GM04504 (cell line): ENCODE measurements around the gene NEGR1.

Experiments used
- DNase-seq: peaks from one replicate; pipeline ENCODE4 v3.0.0-alpha.2; 2012; ENCODE audit warnings: low read depth

NEGR1 gene

DNA sequence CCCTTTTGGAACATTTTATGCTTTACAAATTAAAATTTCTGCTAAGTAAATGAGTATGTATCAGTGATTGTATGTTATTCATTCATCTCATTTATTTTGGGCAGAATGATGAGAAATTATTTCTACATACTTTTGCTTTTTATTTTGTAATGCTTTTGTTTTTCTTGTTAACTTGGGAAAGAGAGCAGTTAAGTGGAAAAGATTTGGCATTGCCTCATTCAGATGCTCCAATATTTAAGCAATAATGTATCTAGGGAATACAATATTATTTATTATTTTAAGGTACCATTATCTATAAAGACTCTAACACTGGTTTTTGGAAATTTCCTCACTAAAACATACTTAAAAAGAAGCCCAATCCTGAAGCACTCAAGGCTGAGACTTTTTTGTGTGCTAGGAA is 431.8 kb downstream of the NEGR1 start:
- no peak for DNase-seq

DNA sequence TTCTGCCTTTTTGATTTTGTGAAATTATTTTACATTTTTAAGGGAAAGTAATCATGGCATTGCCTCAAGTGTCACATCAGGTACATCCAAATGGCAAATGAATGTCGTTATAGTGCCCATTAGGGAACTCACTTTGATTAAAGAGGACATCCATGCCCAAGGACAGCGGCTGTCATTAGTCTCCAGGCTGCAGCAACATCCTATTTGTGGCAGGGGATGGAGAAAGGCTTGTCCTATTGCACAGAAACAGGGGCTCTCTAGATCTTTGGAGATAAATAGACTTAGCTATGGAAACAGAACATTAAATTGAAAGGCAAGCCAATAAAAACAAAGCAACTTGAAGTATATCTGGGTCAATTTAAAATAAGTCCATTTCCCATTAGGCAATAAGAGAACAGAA is 439.3 kb downstream of the NEGR1 start:
- no peak for DNase-seq

DNA sequence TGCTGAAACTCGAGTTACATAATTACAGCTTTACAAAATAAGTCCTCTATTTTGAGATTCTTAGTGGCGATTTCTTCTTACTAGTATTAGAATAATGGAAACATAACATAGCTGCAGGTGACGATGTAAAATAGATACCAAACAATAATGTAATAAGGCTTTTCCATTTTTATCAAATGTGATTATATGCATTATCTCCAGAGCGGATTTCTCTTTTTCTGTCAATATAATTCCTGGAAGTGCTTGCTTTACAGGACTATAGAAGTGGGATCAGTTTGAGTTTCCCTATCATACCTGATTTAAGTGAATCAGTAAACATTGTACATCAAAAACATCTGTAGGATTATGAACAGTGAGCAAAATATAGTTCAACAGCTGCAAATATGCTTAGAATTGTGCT is 442.5 kb downstream of the NEGR1 start:
- DNase-seq = no peak

DNA sequence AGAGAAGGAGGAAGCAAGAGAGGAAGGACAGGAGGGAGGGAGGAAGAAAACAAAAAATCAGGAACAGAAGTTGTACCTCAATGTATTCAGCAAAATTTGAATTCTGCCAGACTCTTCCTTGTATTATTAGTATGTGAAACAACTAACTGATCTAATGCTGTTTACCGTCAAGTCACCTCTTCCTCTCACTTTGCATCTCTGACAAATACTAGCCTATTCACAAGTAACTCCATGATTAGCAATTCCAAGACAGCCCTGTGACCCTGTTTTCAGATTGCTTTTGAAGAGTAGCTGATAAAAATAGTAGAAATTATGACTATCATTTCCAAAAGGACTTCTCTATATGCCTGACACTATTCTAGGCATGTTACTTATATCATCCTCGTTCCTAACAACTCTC is 445.4 kb downstream of the NEGR1 start:
- DNase-seq = no peak

DNA sequence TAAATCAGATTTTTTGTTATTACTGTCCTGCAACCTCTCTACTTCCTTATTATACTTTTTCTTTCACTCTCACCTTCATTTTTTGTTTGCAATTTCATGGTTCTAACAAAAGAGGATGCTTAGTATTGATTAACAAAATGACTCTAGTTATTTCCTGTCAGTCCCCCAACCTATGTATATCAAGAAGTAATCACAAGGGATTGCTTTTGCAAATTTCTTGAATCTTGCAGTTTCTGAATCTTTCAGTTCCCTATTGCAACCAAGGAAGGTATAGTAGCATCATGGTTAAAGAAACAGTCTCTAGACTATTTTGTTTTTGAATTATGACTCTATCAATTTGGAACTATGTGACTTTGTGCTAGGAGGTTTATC is 446.9 kb downstream of the NEGR1 start:
- no peak for DNase-seq

DNA sequence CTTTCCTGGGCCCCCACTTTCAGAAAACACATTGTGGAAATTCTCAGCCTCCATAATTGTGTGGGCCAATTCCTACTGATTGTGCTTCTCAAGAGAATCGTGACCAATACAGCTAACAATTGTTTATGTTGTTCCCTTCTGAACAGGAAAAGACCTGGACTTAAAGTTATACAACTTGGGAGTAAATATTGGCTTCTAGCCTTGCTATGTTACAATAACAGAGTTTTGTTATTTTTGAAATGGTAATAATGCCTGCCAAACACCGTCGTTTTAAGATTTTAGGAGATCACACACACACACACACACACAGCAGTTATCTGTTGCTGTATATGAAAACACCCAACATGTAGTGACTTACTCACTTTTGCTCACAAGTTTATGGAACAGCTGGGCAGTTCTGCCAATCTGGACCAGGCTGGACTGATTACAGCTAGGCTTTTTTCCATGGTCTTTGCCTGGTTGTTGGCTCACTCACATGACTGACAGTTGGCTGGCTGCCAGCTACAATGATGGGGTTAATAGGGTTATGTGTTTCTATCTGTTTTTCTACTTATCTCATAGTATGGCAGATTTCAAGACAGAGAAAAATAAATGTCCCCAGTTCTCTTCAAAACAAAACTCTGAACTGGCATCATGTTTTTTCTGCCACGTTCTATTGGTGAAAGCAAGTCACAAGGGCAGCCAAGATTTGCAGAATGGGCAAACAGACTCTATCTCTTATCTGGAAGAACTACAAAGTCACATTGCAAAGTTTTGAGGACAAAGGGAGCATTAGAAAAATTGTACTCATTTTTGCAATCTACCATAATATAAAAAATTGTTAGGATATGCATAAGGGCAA is 447.5 kb downstream of the NEGR1 start:
- no peak for DNase-seq

DNA sequence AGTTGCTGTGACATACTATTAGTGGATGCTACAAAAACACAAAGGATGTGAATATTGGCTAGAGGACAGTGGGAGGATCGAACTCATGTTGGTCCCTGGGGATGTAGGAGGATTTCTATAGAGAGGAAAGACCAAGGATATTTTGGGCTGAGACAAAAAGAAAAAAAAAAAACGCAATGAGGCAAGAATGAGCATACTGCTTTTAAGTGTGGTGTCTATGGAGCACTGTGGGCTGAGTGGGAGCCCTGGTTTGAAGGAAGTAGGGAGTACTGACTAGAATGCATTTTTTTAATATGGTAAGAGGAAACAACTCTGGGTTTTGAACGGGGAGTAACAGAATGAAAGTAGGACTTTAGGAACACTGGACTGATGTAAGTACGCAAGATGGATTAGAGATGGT is 450.7 kb downstream of the NEGR1 start:
- no peak for DNase-seq

DNA sequence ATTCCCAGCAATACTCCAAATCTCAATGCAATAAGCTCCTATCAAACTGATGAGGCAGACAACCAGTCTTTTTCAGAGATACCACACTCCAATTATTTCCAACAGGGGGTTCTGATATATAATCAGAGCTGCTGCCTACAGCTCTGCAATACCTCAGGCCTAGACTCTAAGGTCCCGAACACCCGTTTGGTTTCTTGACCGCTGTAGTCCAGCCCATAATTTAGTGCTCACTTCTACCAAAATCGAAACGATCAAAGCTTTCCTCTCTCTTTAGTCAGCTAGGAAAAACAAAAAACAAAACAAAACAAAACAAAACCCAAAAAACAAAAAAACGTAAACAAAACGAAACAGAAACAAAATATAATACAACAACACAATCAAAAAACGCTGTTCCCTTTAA is 453.0 kb downstream of the NEGR1 start:
- DNase-seq = no peak

DNA sequence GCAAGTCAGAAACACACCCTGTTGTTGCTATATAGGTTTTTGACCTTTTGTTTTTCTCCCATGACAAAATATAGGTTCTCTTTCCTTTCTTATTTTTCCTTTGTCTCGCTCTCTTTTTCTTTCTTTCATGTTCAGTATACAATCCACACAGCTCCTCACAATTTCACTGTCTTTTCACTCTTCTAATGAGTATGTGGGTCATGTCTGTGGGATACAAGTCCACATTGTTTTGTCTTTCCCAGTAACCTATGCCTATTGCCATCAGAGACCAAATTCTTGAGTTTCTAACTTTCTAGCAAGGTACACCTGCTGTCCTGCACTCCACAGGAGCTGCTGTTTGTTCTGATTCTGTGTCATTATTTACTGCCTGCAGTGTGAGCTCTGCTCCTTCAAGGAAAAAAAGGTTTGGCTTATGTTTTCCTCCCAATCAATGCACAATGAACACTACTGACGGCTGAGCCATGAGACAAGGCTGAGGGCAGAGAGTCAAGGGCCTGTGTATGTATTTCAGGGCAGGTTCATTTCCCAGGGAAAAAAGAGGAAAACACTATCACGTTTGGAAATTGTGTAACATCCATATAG is 453.8 kb downstream of the NEGR1 start:
- no peak for DNase-seq

DNA sequence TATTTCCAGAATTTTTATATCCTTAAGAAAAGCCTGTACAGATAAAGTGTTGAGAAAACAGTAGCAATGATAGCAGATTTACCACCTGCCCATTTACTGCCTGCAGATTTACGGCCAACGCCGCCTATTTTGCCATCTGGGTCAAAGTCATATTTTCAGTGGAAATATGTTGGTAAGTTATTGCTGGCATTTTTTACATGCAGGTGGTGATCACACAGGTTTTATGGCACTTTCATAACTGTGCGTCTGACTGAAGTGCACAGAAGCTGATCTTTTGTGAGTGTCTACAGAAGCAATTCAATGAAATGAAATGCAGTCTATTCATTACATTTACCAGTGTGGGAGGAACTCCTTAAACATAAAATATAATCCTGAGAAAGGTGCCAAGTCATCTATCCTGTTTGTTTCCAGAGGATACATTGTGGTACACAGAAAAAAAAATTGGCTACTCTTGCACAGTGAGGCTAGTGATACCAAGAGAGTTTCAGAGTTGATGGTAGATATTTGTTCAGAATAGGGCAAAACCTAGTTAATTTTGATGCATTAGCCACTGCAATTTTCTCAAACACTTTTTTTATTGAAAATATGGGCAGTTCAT is 458.5 kb downstream of the NEGR1 start:
- no peak for DNase-seq

DNA sequence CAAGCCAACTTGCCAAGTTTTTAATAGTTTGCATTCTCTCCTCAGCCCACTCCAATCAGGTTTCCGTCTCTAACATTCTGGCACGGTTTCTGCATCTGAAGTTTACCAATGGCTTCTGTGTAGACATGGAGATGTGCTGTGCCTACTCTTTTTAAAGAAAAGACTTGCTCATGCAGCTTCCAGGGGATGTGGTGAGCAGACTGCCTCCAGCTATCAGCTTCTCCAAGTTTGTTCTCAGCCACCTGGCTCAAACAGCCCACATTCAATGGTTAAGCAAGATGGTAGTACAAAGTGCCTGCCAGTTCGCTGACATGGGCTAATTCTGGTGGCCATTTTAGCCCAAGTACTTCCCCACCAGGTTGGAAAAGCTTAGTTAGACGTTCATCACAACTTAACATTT is 465.3 kb downstream of the NEGR1 start:
- no peak for DNase-seq

DNA sequence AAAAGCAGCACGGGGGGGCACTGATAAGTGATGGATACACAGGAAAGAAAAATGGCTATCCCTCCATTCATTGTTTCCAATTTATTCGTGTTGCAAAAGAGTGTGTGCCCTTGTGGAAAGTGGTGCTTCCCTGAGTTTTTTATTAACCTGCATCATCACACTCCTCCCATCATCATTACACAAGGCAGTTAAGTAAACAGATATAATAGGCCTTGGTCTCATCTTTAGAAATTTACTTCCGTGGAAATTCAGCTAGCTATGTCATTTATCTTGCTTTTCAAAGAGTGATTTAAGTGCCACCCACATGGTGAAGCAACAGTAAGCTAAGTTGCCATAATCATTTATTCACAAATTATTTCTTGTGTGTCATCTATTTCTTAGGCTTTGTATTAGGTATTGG is 473.3 kb downstream of the NEGR1 start:
- no peak for DNase-seq

DNA sequence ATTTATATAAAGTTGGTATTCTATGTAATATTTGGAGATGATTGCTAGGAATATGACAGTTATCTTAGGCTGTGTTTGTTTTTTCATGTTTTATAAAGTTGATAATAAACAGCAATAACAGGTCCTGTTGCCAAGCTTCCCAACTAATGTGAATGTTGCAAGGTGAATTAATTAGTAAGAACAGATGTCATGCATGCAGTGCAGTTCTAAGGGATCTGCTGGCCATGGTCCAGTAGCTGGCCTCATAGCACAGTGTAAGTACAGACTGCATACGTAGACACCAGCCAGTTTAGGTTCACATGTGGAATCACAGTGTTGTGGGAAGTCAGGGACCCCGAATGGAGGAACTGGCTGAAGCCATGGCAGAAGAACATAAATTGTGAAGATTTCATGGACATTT is 478.2 kb downstream of the NEGR1 start:
- DNase-seq = no peak

DNA sequence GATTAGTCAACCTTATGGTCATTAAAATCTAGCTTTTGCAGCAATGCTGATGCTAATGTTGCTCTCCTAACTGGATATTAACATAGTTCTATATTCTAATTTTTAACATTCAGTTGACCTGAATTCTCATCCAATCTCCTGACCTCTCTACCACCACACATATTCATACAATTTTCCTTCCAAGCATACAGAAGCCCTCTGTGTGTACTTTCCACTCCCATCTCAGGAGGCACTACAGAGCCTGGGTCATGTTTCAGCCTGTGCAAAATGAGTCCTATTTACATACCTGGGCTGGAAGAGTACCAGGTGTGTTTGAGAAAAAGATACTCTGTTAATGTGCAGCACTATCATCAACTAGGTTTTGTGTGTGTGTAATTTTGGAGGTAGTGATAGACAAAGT is 486.3 kb downstream of the NEGR1 start:
- DNase-seq = no peak

DNA sequence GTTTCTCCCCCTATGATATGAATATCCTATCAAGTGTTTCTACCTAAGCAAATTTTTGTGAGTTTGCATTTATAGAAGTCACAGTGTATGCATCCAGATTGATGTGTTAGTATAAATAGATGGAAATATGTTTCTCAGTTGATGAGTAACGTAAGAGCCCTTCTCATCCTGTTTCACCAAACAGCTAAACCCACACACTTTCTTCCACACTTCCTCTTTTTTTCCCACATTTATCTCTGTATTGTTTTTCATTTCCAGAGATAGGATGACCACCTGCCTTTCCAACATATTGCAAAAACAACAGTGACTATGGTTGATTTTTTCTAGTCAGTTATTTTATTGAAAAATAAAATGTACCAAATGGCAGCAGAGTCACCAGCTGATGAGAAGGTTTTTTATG is 490.1 kb downstream of the NEGR1 start:
- DNase-seq = no peak

DNA sequence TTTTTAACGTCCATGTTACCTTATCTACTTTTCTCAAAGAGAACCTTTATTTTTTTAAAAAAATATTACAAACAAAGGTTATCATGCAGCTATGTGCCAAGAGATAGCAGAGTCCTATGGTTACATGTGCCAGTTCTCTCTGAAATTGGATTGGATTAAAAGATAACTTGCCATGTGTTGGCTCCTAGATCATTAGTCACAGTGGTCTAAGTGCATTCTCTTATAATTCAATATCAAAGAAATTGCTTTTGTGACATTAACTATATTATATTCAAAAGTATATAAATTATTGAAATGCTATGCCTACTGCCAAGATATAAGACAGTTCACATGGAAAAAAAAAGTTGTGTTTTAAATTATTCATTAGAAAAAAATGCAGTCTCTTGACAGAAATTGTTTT is 494.2 kb downstream of the NEGR1 start:
- DNase-seq = no peak

DNA sequence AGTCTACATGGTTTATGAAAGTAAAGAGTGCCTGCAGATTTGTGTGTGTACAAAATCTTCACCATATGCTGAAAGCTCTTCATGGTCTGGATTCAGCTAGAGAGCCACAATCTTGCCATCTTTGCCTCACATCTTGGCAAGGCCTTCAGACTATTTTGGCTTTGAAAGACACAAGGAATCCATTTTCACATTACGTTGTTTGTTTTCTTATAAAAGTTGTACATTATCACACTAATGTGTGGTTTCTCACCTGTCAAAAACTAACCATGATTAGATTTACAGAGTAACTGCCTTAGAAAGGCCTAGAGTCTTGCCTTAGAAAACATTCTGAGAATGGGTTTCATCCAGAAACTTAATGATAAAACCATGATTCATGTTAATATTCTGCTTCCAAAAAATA is 494.6 kb downstream of the NEGR1 start:
- no peak for DNase-seq

DNA sequence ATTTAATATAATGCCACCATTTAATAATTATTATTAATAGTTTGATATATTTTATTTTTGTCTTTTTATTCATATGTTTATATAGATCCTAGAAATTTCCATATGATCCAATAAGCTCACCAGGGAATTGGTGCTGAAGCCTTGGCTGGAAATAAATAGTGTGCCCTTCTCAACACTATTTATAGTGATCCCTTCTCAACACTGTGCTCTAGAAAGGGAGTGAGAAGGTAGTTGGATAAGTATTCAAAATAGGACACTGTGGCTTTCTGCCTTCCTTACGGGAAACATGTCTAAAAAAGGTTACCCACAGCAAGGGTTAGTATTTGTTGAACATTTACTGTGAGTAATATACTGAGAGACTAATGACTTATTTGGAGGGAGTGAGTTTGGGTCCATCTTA is 496.1 kb downstream of the NEGR1 start:
- no peak for DNase-seq

DNA sequence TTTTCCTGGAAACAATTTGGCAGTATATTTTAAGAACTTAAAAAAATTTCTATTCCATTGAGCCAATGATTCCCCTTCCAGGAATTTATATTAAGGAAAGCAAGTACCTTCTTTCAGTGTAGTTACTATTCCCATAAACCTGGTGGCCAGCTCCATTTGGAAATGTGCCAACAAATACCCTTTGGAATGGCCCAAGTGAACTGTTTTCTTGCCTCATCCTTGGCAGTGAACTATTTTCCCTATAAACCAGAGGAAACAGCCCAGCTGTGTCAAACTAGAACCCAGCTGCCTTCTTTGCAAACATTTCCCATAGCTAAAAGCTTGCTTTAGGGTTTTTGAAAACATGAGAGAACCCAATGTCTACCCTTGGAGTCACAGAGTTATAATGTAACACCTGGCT is 496.9 kb downstream of the NEGR1 start:
- no peak for DNase-seq

DNA sequence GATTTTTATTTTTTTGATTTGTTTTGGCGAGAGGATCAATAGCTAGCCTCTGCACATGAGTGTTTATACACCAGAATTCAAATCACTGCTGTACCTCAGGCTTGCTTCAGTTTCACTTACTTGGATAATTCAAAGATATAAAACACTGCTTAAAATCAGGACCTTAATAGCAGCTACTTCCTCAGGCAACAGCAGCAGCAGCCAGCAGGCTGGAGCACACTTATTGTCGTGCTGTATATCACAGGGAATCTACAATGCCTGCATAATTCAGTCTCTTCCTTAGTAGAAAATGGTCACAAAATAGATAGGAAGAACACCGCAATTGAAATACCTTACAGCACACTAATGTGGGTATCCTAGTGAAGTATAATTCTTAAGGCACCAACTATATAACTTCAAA is 497.3 kb downstream of the NEGR1 start:
- DNase-seq = no peak

DNA sequence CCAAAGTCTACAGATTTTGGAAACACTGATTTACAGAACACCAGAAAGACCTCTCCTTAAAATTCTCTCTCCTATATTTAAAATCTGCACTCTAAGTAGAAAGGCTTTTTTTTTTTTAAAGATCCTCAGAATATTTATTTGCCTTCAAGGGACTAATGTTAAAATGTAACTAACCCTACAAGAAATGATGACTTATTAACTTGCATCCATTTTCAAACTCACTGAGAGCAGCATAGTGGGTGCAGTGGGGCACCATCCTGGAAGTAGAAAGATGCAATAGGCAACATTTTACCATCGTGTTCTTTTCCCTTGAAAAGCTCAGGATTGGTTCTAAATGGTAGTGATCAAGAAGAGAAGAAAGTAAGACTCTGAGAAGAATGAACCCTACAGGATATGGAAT is 498.1 kb downstream of the NEGR1 start:
- no peak for DNase-seq

DNA sequence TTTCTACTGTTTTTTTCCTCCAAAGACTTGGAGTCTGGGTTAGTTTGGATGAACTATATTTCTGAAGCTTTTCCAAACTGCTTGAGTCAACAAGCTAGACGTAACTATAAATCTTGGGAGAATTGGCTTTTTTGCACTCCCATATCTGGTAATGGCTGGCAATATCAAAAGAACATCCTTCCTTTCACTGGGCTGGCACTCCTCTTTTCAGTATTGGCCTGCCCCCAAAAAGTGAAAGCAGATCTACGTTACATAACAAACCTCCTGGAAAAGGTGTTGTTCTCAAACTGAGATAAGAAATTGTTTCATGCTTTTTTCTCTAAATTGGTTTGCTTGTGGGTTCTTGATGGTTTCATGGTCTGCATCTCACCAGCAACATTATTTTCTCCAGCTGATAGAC is 499.3 kb downstream of the NEGR1 start:
- DNase-seq = no peak

DNA sequence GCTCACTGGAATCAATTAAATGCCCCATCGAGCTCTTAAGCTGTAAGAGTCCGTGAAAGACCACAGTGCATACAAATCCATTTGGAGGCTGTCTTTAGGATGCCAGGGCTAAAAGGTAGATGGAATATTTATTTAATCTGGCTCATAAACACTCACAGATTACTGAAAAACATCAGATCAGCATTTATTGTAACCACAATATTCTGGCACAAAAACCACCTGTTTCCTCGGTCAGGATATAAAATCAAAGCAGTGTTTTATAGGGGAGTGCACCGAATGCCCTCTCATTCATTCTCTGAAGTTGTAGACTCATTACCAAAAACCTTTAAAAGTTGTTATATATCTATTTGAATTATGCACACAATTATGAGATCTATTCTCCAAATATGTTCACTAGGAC is 500.9 kb downstream of the NEGR1 start:
- DNase-seq = no peak

DNA sequence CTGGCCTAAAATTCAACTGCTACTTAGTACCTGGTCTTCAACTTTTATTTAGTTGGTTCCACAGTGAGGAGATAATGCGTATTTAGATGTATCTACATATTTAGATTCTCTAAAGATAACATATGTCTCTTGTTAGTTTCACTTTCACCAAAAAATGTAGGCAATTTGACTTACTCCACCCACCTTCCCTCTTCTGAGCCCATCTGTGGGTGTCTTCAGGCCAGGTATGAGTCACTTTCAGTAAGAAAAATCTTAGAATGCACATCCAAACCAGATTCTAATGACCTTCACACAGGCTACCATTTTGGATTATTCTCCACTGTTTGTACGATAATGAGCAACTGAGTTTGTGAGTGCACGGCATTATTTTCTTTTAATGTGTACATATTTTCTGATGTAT is 501.7 kb downstream of the NEGR1 start:
- DNase-seq = no peak
